ENCODE measurements around the gene CDC37.

CDC37 gene

GRCh38 chr19:10424011-10424637 is 20.8 kb upstream of the CDC37 start:
- Histone ChIP-seq H3K9ac (ENCODE audit: insufficient read length, low read depth) (peak overlapping the region; percentile 76), H3K27me3 (ENCODE audit: insufficient read depth, insufficient read length) (peaks cover 56% of the 10 kb centered on the region), H3K4me1 (ENCODE audit: insufficient read depth, insufficient read length) (peaks cover 17% of the 10 kb centered on the region), H3K4me3 (ENCODE audit: insufficient read length, low read depth) (peak overlapping the region; percentile 55), H3K9me3 (ENCODE audit: insufficient read depth, low read length) (no peaks in the 10 kb centered on the region), H3K36me3 (ENCODE audit: insufficient read depth, insufficient read length, low read length) (no peaks in the 10 kb centered on the region)
- no peak for DNase-seq (ENCODE audit: low read depth, low spot score)
- TF ChIP-seq YY1 (IDR thresholded peaks at IDR 0.05; ENCODE audit: insufficient read depth, insufficient read length) (no peak), ZNF274 (IDR thresholded peaks at IDR 0.05; ENCODE audit: low read depth, low read length) (no peak), SUZ12 (IDR thresholded peaks at IDR 0.05; ENCODE audit: extremely low read depth, insufficient read depth, insufficient read length) (no peak)

DNA sequence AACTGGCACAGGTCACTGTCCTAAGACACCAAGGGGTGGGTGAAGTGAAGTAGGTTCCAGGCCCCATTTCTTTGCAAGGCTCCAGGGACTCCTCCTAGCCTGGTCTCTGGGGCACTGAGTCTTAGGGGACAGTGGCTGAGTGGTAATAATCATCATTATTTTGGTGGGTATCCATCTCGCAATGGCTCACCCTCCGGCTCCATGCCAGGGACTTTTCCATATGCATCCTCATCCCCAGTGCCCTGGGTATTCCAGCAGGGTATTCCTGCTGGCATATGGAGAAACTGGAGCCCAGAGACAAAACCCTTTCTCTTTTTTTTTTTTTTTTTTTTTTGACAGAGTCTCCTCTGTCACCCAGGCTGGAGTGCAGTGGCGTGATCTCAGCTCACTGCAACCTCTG is 19.5 kb upstream of the CDC37 start:
- no peak for TF ChIP-seq ZNF274 (IDR thresholded peaks at IDR 0.05; ENCODE audit: low read depth, low read length)
- no peak for TF ChIP-seq SUZ12 (IDR thresholded peaks at IDR 0.05; ENCODE audit: extremely low read depth, insufficient read depth, insufficient read length)
- TF ChIP-seq YY1 (IDR thresholded peaks at IDR 0.05; ENCODE audit: insufficient read depth, insufficient read length), result no peak
- Histone ChIP-seq H3K4me1 (ENCODE audit: insufficient read depth, insufficient read length) (peaks cover 17% of the 10 kb centered on the region), H3K27me3 (ENCODE audit: insufficient read depth, insufficient read length) (peaks cover 45% of the 10 kb centered on the region), H3K9ac (ENCODE audit: insufficient read length, low read depth) (no peak overlapping the region), H3K36me3 (ENCODE audit: insufficient read depth, insufficient read length, low read length) (no peaks in the 10 kb centered on the region), H3K4me3 (ENCODE audit: insufficient read length, low read depth) (no peak overlapping the region), H3K9me3 (ENCODE audit: insufficient read depth, low read length) (no peaks in the 10 kb centered on the region)
- no peak for DNase-seq (ENCODE audit: low read depth, low spot score)

GRCh38 chr19:10422046-10422461 is 18.7 kb upstream of the CDC37 start:
- no peaks in the 10 kb centered on the region for H3K9me3 ChIP-seq (ENCODE audit: insufficient read depth, low read length)
- no peak overlapping the region for H3K4me3 ChIP-seq (ENCODE audit: insufficient read length, low read depth)
- H3K9ac ChIP-seq (ENCODE audit: insufficient read length, low read depth), result no peak overlapping the region
- DNase-seq (ENCODE audit: low read depth, low spot score), result no peak
- H3K27me3 ChIP-seq (ENCODE audit: insufficient read depth, insufficient read length), result peaks cover 38% of the 10 kb centered on the region
- H3K4me1 ChIP-seq (ENCODE audit: insufficient read depth, insufficient read length), result peaks cover 25% of the 10 kb centered on the region
- TF ChIP-seq ZNF274 (IDR thresholded peaks at IDR 0.05; ENCODE audit: low read depth, low read length) (no peak), SUZ12 (IDR thresholded peaks at IDR 0.05; ENCODE audit: extremely low read depth, insufficient read depth, insufficient read length) (no peak), YY1 (IDR thresholded peaks at IDR 0.05; ENCODE audit: insufficient read depth, insufficient read length) (no peak)
- no peaks in the 10 kb centered on the region for H3K36me3 ChIP-seq (ENCODE audit: insufficient read depth, insufficient read length, low read length)

- H3K27me3 ChIP-seq (ENCODE audit: insufficient read depth, insufficient read length), result peaks cover 37% of the 10 kb centered on the region
- peak overlapping the region; percentile 44 for H3K9ac ChIP-seq (ENCODE audit: insufficient read length, low read depth)
- TF ChIP-seq YY1 (IDR thresholded peaks at IDR 0.05; ENCODE audit: insufficient read depth, insufficient read length), result no peak
- no peak for TF ChIP-seq SUZ12 (IDR thresholded peaks at IDR 0.05; ENCODE audit: extremely low read depth, insufficient read depth, insufficient read length)
- no peak for TF ChIP-seq ZNF274 (IDR thresholded peaks at IDR 0.05; ENCODE audit: low read depth, low read length)
- no peaks in the 10 kb centered on the region for H3K9me3 ChIP-seq (ENCODE audit: insufficient read depth, low read length)
- no peak for DNase-seq (ENCODE audit: low read depth, low spot score)
- no peaks in the 10 kb centered on the region for H3K36me3 ChIP-seq (ENCODE audit: insufficient read depth, insufficient read length, low read length)
- H3K4me3 ChIP-seq (ENCODE audit: insufficient read length, low read depth), result peak overlapping the region; percentile 68
- H3K4me1 ChIP-seq (ENCODE audit: insufficient read depth, insufficient read length), result peaks cover 27% of the 10 kb centered on the region
Measured at GRCh38 chr19:10421240-10422045, 18.1 kb upstream of the CDC37 start.

- H3K4me1 ChIP-seq (ENCODE audit: insufficient read depth, insufficient read length), result peaks cover 29% of the 10 kb centered on the region
- no peaks in the 10 kb centered on the region for H3K36me3 ChIP-seq (ENCODE audit: insufficient read depth, insufficient read length, low read length)
- peaks cover 40% of the 10 kb centered on the region for H3K27me3 ChIP-seq (ENCODE audit: insufficient read depth, insufficient read length)
- peak within 1 kb of the TSS; percentile 85 for H3K9ac ChIP-seq (ENCODE audit: insufficient read length, low read depth)
- peak within 1 kb of the TSS; percentile 90 for H3K4me3 ChIP-seq (ENCODE audit: insufficient read length, low read depth)
- TF ChIP-seq SUZ12 (IDR thresholded peaks at IDR 0.05; ENCODE audit: extremely low read depth, insufficient read depth, insufficient read length), result no peak
- no peak for TF ChIP-seq YY1 (IDR thresholded peaks at IDR 0.05; ENCODE audit: insufficient read depth, insufficient read length)
- no peak for TF ChIP-seq ZNF274 (IDR thresholded peaks at IDR 0.05; ENCODE audit: low read depth, low read length)
- no peaks in the 10 kb centered on the region for H3K9me3 ChIP-seq (ENCODE audit: insufficient read depth, low read length)
- no peak for DNase-seq (ENCODE audit: low read depth, low spot score)
Measured at GRCh38 chr19:10420444-10421239, 17.3 kb upstream of the CDC37 start, which contains the start of gene PDE4A. TSS of gene PDE4A (plus strand) at chr19:10420538. CDS start at chr19:10420765, 227 bp downstream.

- Histone ChIP-seq H3K4me1 (ENCODE audit: insufficient read depth, insufficient read length) (peaks cover 28% of the 10 kb centered on the region), H3K9ac (ENCODE audit: insufficient read length, low read depth) (peak overlapping the region; percentile 85), H3K36me3 (ENCODE audit: insufficient read depth, insufficient read length, low read length) (no peaks in the 10 kb centered on the region), H3K9me3 (ENCODE audit: insufficient read depth, low read length) (no peaks in the 10 kb centered on the region), H3K27me3 (ENCODE audit: insufficient read depth, insufficient read length) (peaks cover 34% of the 10 kb centered on the region), H3K4me3 (ENCODE audit: insufficient read length, low read depth) (peak overlapping the region; percentile 90)
- peak; percentile 95 for DNase-seq (ENCODE audit: low read depth, low spot score)
- no peak for TF ChIP-seq ZNF274 (IDR thresholded peaks at IDR 0.05; ENCODE audit: low read depth, low read length)
- TF ChIP-seq YY1 (IDR thresholded peaks at IDR 0.05; ENCODE audit: insufficient read depth, insufficient read length), result no peak
- no peak for TF ChIP-seq SUZ12 (IDR thresholded peaks at IDR 0.05; ENCODE audit: extremely low read depth, insufficient read depth, insufficient read length)
Measured at GRCh38 chr19:10419646-10420443, 16.5 kb upstream of the CDC37 start.

Data from NT2/D1 (cell line).